Upper lobe of left lung (tissue), 6 donors: ENCODE measurements around the gene OLFM4. TPM values are rescaled to one million over a fixed set of nuclear protein-coding genes. Genes with fewer than 3 reads are reported as not detected.

Experiments used
- ATAC-seq, 2 donors: fragments of 200-7000 bp; cut with Tn5 transposase; one replicate each; pipeline ENCODE4 v1.9.1; 2022; ENCODE audit warnings: mild to moderate bottlenecking in 2 of 2, moderate library complexity in 2 of 2; ENCODE audit not compliant: low FRiP score in 2 of 2
- DNase-seq, 2 donors: peaks; one replicate each; pipeline ENCODE4 v3.0.0-alpha.2; 2019 to 2020
- H3K27ac ChIP-seq, 4 donors: fragments of 200-600 bp; sonication (generic); one replicate each; pipeline ENCODE4 v1.5.1; 2016 to 2019
- H3K27me3 ChIP-seq, 4 donors: fragments of 200-600 bp; sonication (generic); one replicate each; pipeline ENCODE4 v1.5.1; 2017 to 2019
- H3K36me3 ChIP-seq, 4 donors: fragments of 200-600 bp; sonication (generic); one replicate each; pipeline ENCODE4 v1.5.1; 2016 to 2019
- H3K4me1 ChIP-seq, 4 donors: fragments of 200-600 bp; sonication (generic); one replicate each; pipeline ENCODE4 v1.5.1; 2018 to 2019
- H3K4me3 ChIP-seq, 4 donors: fragments of 200-600 bp; sonication (generic); one replicate each; pipeline ENCODE4 v1.5.1; 2017 to 2019; ENCODE audit warnings: mild to moderate bottlenecking in 2 of 4, moderate library complexity in 1 of 4
- H3K9me3 ChIP-seq, 4 donors: fragments of 200-600 bp; sonication (generic); one replicate each; pipeline ENCODE4 v1.5.1; 2018 to 2019
- EP300 ChIP-seq, 4 donors: sonication (generic); formaldehyde crosslinking; IDR thresholded peaks; one replicate each; pipeline ENCODE4 v1.5.1; 2017; ENCODE audit warnings: antibody characterized with exemption in 4 of 4, control low read depth in 2 of 4
- POLR2A ChIP-seq, 4 donors: fragments of 450-650 bp; IDR thresholded peaks; one replicate each; pipeline ENCODE4 v1.5.1; 2016 to 2017; ENCODE audit warnings: antibody characterized with exemption in 4 of 4, mild to moderate bottlenecking in 2 of 4
- POLR2AphosphoS5 ChIP-seq, 2 donors: sonication (generic); formaldehyde crosslinking; IDR thresholded peaks; one replicate each; pipeline ENCODE4 v1.5.1; 2017; ENCODE audit warnings: antibody characterized with exemption in 2 of 2
- WGBS, 2 donors: methylation state at CpG; one replicate each; pipeline ENCODE4 v1.1.5; 2017 to 2018; 5-methylcytosine and 5-hydroxymethylcytosine counted together
- total RNA-seq, 6 donors: library from RNA; depleted of rRNA in 4 of 6; stranded (reverse); fragments of >200 nt in 4 of 6; gene quantifications; one replicate each; pipeline versions ENCODE4 v1.1.0 to v1.2.1, GENCODE V29; 2016 to 2021
- TF ChIP-seq, protein P1 (sequence below), 6 experiments: fragments of 450-650 bp in 4 of 6; fragments of 200-600 bp in 2 of 6; sonication (generic) in 2 of 6; IDR thresholded peaks; one replicate each; pipeline ENCODE4 v1.5.1; 2016 to 2019; ENCODE audit warnings: antibody characterized with exemption in 6 of 6
- donor health status: DM: no; HTN: no; CAD: no; lungs with moderate emphysema.
- donor health status: DM: no; HTN: yes; CAD: no; lungs with severe emphysema.

The OLFM4 gene
- total RNA-seq, 6 donors from 2014 or later = 0.20 to 2.9 (median 0.69) TPM; not detected in 1

DNA sequence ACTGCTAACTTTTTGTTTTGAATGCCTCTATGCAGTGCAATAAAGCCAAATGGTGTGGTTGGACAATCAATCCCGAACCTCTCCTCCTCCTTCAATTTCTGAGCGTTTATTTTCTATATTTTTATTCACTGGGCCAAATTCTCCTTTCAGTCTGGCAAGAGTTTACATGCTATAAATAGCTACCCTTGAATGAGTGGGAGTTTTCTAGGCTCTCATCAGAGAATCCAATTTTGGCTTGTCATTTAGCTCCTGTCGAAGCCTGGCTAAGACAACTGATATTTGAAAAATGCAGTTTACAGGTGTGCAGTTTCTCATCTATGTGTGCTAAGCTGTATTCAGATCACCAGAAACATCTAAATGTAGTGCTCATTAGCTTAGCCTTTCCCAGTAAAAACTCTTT is 61.8 kb downstream of the OLFM4 start:
- Histone ChIP-seq H3K27ac (no peak overlapping the region), H3K36me3 (no peaks in the 10 kb centered on the region), H3K9me3 (no peaks in the 10 kb centered on the region), H3K4me1 (no peaks in the 10 kb centered on the region), H3K27me3 (no peaks in the 10 kb centered on the region), H3K4me3 (no peak overlapping the region)
- ATAC-seq (no peak), DNase-seq (no peak)
- TF ChIP-seq EP300 (IDR thresholded peaks at IDR 0.05) (no peak), POLR2AphosphoS5 (IDR thresholded peaks at IDR 0.05) (no peak), POLR2A (IDR thresholded peaks at IDR 0.05) (no peak)
- TF ChIP-seq, protein P1, sequence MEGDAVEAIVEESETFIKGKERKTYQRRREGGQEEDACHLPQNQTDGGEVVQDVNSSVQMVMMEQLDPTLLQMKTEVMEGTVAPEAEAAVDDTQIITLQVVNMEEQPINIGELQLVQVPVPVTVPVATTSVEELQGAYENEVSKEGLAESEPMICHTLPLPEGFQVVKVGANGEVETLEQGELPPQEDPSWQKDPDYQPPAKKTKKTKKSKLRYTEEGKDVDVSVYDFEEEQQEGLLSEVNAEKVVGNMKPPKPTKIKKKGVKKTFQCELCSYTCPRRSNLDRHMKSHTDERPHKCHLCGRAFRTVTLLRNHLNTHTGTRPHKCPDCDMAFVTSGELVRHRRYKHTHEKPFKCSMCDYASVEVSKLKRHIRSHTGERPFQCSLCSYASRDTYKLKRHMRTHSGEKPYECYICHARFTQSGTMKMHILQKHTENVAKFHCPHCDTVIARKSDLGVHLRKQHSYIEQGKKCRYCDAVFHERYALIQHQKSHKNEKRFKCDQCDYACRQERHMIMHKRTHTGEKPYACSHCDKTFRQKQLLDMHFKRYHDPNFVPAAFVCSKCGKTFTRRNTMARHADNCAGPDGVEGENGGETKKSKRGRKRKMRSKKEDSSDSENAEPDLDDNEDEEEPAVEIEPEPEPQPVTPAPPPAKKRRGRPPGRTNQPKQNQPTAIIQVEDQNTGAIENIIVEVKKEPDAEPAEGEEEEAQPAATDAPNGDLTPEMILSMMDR (IDR thresholded peaks at IDR 0.05) = no peak
- WGBS, 2 donors = 52 to 66% methylated on average over 3 of the region's 3 CpGs

DNA sequence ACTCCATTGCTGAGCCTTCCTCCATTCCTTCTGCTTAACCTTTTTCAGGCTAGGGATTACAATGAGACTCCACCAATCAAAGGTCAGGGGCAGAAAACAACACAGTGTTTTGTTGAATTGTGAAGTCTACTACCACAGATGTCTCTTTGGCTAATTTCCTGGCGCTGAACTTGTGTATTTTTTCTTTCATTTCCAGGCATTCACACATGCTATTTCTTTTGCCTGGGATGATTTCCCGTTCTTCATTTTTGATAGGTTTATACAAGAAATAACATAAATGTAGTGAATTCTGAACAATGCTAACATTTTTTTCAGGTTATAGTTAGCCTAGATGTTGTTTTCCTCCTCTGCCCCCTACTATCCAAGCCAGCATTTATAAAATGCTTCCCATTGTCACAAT is 64.3 kb downstream of the OLFM4 start:
- Histone ChIP-seq H3K9me3 (no peaks in the 10 kb centered on the region), H3K27ac (no peak overlapping the region), H3K27me3 (no peaks in the 10 kb centered on the region), H3K4me3 (no peak overlapping the region), H3K36me3 (no peaks in the 10 kb centered on the region), H3K4me1 (no peaks in the 10 kb centered on the region)
- DNase-seq = no peak
- ATAC-seq = no peak
- WGBS, 2 donors = 68 to 81% methylated on average over 2 of the region's 2 CpGs
- no peak for TF ChIP-seq POLR2A (IDR thresholded peaks at IDR 0.05)
- no peak for TF ChIP-seq POLR2AphosphoS5 (IDR thresholded peaks at IDR 0.05)
- TF ChIP-seq EP300 (IDR thresholded peaks at IDR 0.05) = no peak
- TF ChIP-seq, protein P1 (IDR thresholded peaks at IDR 0.05) = no peak

DNA sequence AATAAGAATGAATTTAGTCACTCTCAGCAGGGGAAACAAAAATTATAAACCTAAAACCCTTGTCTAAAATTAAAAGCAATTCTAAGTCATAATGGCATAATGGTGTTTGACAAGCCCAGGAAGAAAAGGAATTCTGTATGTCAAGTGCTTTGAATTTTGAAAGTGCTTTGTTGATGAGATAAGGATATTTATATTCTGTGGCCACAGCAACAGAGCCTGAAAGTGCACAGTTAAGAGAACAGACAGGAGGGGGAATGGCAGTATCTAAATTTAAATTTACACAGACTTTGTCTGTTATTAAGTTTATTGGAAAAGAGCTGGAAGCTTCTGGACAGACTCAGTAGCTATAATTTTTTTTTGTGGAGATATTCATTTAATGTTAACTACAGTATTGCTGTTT is 69.8 kb downstream of the OLFM4 start:
- no peak for DNase-seq
- Histone ChIP-seq H3K27me3 (no peaks in the 10 kb centered on the region), H3K36me3 (no peaks in the 10 kb centered on the region), H3K4me1 (no peaks in the 10 kb centered on the region), H3K4me3 (no peak overlapping the region), H3K9me3 (no peaks in the 10 kb centered on the region), H3K27ac (no peak overlapping the region)
- no peak for ATAC-seq
- TF ChIP-seq EP300 (IDR thresholded peaks at IDR 0.05) (no peak), POLR2A (IDR thresholded peaks at IDR 0.05) (no peak), POLR2AphosphoS5 (IDR thresholded peaks at IDR 0.05) (no peak)
- TF ChIP-seq, protein P1 (IDR thresholded peaks at IDR 0.05) = no peak

DNA sequence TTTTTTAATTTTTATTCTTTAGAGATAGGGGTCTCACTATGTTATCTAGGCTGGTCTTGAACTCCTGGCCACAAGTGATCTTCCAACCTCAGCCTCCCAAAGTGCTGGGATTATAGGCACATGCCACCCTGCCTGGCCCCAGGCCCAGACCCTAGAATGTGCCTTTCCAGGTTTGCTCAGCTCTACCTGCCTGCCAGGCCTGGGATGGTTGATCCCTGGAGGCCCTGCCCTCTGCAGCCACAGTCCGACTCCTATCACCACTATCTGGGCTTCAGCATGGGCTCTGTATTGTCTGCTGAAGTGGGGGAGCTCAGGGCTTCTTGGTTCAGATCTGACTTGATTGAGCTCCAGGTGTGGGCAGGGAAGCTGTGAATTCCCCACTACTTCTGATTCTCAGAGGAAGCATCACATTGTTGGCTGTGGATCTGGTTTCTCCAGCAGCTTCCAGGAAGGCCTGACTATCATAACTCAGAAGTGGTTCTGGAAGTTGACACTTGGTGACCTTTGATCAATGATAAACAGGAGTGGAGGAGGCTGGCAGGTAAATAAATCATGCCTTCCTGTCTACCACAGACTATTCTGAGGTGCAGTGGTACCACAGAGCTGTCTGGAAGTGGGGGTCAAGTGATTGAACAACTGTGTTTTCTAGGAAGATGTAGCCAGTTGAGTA is 71.9 kb downstream of the OLFM4 start:
- H3K27me3 ChIP-seq = no peaks in the 10 kb centered on the region
- ATAC-seq (no peak), DNase-seq (no peak)
- no peak overlapping the region for H3K27ac ChIP-seq
- H3K9me3 ChIP-seq = no peaks in the 10 kb centered on the region
- H3K4me1 ChIP-seq = no peaks in the 10 kb centered on the region
- no peak for TF ChIP-seq POLR2A (IDR thresholded peaks at IDR 0.05)
- TF ChIP-seq EP300 (IDR thresholded peaks at IDR 0.05) = no peak
- TF ChIP-seq, protein P1 (IDR thresholded peaks at IDR 0.05) = no peak
- TF ChIP-seq POLR2AphosphoS5 (IDR thresholded peaks at IDR 0.05) = no peak
- no peak overlapping the region for H3K4me3 ChIP-seq
- 88% methylated on average over 1 of the region's 1 CpG; no CpG with 5 or more reads in 1 of the 2 donors for whole genome bisulfite sequencing, 2 donors
- no peaks in the 10 kb centered on the region for H3K36me3 ChIP-seq

Other genes with a start within 250 kb of the OLFM4 start
- not detected for gene PCDH8, start 180.2 kb upstream of the OLFM4 start, total RNA-seq